RWPE1 (cell line): ENCODE measurements around the gene MUSTN1.

Source experiments
- CTCF ChIA-PET: fragments of 350-600 bp; sonication (Branson Sonifier 250); formaldehyde crosslinking; extraction: SDS; loops from one replicate; lab custom pipeline; 2021; lab: Yijun Ruan, JAX
- POLR2A ChIA-PET: fragments of 400-600 bp; formaldehyde crosslinking; extraction: SDS; loops from one replicate; lab custom pipeline; 2020; ENCODE audit warnings: antibody characterized with exemption; ENCODE audit not compliant: low non-redundant PET; lab: Yijun Ruan, JAX
- DNase-seq: peaks from one replicate; pipeline ENCODE4 v3.0.0; 2012; ENCODE audit warnings: low spot score
- H3K27ac ChIP-seq: fragments of 450-650 bp; 2 replicates; pipeline ENCODE4 v1.5.1; 2017
- TF ChIP-seq, protein P1 (sequence below): fragments of 450-650 bp; conservative IDR thresholded peaks from 2 replicates; pipeline ENCODE4 v1.5.1; 2017; ENCODE audit warnings: low read depth, mild to moderate bottlenecking

The MUSTN1 gene

DNA sequence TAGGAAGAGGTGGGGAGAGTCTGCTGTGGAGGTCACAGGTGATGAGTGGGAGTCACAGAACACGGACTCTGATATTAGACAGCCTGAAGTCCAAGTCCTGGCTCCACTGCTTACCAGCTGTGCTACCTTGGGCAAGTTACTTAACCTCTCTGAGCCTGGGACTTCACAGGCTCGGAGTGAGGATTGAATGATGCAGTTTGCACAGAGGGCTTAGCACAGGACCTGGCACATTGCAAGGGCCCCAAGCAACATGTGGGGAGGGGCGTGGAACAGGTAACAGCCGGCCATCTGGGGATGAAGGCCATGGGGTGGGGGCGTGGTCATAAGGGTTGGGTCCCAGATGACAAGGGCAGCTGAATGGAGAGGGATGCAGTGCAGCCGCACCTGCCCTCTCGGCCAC is 44.5 kb downstream of the MUSTN1 start:
- ChIA-PET POLR2A (no interaction called here), CTCF (interaction anchor here (0.5 kb wide), 1 partner anchor 32 kb away, joined by 3 read pairs; no protein-coding TSS in a partner anchor)

DNA sequence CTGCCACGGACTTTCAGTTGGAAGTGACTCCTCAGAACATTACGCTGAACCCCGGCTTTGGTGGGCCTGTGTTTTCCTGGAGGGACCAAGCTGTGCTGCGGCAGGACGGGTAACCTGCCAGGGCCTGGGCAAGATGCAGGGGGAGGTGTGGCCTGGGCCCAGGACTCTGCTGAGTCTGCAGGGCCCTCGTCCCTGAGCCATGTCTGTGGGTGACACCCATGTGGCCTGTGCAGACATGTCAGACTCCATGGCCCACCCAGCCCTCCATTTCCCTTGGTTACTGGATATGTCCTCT is 45.1 kb downstream of the MUSTN1 start:
- ChIA-PET POLR2A (no interaction called here), CTCF (no interaction called here)

More for the DNA sequence above, 44.5 kb downstream of the MUSTN1 start:
- no peak overlapping the region for H3K27ac ChIP-seq
- no peak for DNase-seq
- TF ChIP-seq, protein P1, sequence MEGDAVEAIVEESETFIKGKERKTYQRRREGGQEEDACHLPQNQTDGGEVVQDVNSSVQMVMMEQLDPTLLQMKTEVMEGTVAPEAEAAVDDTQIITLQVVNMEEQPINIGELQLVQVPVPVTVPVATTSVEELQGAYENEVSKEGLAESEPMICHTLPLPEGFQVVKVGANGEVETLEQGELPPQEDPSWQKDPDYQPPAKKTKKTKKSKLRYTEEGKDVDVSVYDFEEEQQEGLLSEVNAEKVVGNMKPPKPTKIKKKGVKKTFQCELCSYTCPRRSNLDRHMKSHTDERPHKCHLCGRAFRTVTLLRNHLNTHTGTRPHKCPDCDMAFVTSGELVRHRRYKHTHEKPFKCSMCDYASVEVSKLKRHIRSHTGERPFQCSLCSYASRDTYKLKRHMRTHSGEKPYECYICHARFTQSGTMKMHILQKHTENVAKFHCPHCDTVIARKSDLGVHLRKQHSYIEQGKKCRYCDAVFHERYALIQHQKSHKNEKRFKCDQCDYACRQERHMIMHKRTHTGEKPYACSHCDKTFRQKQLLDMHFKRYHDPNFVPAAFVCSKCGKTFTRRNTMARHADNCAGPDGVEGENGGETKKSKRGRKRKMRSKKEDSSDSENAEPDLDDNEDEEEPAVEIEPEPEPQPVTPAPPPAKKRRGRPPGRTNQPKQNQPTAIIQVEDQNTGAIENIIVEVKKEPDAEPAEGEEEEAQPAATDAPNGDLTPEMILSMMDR = no peak

DNA sequence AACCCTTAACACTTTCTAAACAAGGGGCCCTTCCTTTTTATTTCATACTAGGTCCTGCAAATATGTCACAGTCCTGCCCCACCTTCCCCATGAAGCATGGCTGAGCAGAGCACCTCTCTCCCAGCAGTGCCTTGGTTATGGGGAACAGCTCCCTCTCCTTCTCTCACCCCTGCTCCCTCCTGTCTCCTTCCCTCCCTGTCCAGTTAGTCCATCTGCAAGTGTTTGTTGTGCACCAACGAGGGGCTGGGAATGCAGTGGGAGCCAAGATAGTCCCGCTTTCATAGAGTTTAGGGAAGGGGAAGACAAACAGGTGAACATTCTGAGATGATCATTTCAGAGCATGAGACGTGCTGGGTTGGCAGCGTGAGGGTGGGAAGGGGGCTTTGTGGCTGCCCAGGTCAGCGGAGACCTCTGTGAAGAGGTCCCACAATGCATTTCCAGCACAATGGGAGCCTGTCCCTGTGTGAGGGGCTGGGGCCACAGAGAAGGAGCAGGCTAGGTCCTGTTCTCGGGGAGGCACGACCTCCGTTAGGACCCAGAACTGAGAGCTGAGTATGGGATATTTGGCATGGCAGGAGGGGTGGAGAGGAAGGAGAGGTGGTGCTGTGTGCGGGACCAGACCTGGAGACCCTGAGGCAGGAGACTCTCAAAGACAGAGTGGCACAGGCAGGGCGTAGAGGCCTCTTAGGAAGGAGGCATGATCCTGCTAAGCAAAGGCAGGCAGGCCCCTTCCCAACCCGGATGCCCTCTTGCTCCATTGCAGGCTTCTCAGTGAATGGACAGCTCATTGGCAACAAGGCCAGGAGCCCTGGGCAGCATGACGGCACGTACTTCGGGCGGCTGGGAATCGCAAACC is 45.7 kb downstream of the MUSTN1 start:
- CTCF ChIA-PET = no interaction called here
- no peak overlapping the region for H3K27ac ChIP-seq
- POLR2A ChIA-PET = no interaction called here
- TF ChIP-seq, protein P1 = no peak
- no peak for DNase-seq

More for the DNA sequence above, 45.1 kb downstream of the MUSTN1 start:
- DNase-seq = no peak
- TF ChIP-seq, protein P1 = no peak
- no peak overlapping the region for H3K27ac ChIP-seq

DNA sequence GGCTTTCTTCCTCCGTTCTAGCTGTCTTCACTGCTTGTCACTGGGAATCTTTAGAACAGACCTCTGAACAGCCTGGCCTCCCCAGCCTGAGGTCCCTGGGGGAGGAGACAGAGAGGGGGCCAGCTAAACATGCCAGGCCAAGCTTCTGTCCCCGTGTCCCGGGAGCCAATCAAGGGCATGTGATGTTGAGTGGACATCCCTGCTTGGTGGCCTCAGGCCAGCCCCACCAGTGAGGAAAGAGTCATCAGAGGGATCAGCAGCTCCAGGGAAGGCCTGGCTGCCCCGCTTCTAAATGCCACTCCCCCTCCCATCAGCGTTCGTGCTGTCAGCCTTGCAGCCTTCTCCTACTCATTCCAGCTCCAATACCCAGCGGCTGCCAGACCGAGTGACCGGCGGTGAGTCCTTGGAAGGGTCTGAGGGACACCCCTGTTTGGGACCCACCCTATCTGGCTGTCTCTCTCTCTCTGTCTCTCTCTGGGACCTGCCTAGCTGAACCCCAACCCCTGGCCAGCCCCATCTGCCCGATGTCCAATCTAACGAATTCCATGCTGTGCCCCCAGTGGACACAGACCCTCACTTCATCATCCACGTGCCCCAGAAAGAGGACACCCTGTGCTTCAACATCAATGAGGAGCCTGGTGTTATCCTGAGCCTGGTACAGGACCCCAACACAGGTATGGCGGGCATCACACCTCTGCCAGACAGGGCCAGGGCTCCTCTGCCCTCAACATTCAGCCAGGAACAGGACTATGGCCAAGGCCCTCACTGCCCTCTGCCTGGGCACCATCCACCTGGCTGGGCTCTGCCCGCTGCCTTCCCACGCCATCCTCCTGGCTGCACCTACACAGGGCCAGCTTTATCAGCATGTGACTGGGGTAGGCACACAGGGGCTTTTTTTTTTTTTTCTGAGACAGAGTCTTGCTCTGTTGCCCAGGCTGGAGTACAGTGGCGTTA is 46.9 kb downstream of the MUSTN1 start:
- no peak for DNase-seq
- H3K27ac ChIP-seq = no peak overlapping the region
- CTCF ChIA-PET = no interaction called here
- POLR2A ChIA-PET = no interaction called here
- TF ChIP-seq, protein P1 = no peak

DNA sequence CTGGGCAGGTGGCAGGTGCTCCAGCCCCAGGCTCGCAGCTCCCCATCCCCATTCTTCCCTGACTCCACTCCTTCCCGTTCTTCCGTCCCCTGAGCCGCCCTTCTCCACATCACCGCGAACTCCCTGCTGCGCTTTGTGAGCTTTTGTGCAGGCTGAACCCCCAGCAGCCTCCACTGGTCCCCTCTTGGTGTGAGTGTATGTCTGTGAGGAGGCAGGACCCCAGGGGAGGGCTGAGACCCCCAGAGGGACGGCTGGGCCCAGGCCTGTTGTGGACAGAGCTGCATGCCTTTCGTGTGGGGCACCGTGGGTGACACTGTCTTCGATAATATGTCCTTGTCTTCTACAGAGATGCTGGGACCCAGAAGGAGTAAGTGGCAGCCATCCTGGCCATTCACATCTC is 47.6 kb downstream of the MUSTN1 start:
- POLR2A ChIA-PET = no interaction called here
- H3K27ac ChIP-seq = no peak overlapping the region
- no peak for DNase-seq
- TF ChIP-seq, protein P1 = no peak
- CTCF ChIA-PET = no interaction called here

DNA sequence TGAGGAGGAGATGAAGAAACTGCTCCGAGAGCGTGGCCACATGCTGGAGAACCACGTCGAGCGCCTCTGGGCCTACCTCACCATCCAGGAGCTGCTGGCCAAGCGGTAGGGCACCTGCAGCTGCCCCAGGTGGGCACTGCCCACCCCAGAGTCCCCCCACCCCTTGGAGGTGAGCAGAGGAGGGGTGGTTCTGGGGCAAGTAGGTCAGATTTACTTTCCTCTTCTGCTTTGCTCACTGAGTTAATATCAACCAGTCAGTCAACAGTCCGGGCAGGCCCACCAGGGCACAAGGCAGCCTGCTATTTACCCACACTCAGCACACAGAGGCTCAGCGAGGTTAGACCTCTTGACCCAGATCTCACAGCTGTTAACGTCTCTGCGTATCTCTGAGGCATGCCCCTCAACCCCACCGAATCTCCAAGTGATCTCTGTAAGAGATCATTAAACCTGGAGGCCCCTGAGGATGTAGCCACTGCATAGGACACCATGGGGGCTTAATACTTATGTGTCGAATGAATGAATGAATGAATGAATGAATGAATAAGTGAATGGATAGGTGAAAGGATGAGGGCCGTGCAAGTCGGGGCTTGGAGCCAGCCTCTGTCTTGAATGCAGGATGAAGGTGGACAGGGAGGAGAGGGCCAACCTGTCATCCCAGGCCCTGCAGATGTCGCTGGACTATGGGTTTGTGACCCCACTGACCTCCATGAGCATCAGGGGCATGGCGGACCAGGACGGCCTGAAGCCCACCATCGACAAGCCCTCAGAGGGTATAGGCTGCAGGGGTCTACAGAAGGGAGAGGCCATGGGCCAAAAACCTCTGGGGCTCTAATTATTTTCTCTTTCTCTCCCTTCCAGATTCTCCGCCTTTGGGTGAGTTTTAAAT is 48.2 kb downstream of the MUSTN1 start:
- TF ChIP-seq, protein P1 = no peak
- no peak overlapping the region for H3K27ac ChIP-seq
- no peak for DNase-seq
- ChIA-PET CTCF (no interaction called here), POLR2A (interaction anchor here (0.6 kb wide), 1 partner anchor 31 kb away, joined by 12 read pairs; no protein-coding TSS in a partner anchor)
